ENCODE results near the gene HMMR. TPM values are rescaled to one million over a fixed set of nuclear protein-coding genes. Genes with fewer than 3 reads are reported as not detected.

The HMMR gene
- total and polyA plus RNA-seq, 2 experiments from 2014 or later, result 7.8 to 46.5 TPM

DNA sequence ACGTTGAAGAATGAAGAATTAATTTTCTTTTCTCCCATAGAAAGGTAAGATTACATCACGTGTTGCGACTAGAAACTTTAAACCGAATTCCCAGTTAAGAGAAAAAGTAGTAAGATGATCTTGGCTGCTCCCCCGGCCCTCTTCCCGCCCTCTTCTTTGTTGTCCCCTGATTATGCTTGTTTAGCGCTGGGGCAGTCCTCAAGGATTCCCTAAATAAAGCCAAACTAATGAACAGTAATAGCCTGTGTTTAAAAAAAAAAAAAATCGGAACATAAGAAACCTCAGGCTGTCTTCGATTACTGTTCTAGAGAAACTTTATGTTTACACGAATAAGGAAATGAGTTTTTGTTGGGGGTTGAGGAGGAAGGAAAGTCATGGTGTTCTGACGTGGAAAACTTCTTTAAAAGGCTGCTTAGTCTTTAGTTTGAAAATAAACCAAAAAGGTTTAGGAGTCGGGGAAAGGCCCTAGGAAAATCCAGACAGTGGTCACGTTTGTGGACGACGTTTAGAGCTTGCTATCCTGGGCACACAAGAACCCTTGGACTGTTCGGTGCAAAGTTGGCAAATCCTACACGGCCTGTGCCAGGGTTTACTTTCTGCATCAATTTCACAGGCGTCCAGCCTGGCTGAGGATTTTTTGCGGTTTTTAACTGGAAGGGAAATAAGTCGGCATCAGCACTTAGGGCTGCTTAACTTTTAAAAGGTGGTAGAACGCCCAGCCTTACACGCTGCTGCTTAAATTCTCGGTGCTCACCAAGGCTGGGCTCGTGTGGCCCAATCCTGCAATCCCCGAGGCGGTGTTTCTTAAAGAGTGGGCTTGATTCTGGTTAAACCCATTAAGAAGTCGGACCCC is 43.9 kb downstream of the HMMR start:
- peak; percentile 56 to 75 for DNase-seq (ENCODE audit: low read depth in 1 of 2, low spot score in 1 of 2)
- Histone ChIP-seq H3K36me3 (no peaks in the 10 kb centered on the region), H3K4me1 (ENCODE audit: low read depth) (peaks cover 7% of the 10 kb centered on the region), H3K9me3 (ENCODE audit: low read depth) (no peaks in the 10 kb centered on the region), H3K27ac (peak overlapping the region; percentile 94), H3K27me3 (no peaks in the 10 kb centered on the region), H3K4me3 (peak overlapping the region; percentile 85)
- TF ChIP-seq, protein P1, sequence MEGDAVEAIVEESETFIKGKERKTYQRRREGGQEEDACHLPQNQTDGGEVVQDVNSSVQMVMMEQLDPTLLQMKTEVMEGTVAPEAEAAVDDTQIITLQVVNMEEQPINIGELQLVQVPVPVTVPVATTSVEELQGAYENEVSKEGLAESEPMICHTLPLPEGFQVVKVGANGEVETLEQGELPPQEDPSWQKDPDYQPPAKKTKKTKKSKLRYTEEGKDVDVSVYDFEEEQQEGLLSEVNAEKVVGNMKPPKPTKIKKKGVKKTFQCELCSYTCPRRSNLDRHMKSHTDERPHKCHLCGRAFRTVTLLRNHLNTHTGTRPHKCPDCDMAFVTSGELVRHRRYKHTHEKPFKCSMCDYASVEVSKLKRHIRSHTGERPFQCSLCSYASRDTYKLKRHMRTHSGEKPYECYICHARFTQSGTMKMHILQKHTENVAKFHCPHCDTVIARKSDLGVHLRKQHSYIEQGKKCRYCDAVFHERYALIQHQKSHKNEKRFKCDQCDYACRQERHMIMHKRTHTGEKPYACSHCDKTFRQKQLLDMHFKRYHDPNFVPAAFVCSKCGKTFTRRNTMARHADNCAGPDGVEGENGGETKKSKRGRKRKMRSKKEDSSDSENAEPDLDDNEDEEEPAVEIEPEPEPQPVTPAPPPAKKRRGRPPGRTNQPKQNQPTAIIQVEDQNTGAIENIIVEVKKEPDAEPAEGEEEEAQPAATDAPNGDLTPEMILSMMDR (IDR thresholded peaks at IDR 0.05; ENCODE audit: low read depth, low read length), result no peak

DNA sequence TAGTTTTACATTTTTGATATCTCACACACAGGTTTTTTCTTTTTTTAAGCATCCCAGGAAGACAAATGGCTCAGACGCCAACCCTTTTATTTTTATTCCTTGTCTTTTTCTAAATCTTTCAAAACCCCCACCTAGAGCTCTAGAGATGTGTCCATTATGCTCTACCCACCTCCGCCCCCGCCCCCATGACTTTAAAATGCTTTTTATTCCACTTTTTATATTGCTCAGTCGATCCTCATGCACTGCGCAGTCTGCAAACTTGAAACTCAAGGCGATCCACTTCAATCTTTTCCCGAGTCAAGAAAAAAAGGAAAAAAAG is 44.6 kb downstream of the HMMR start:
- TF ChIP-seq, protein P1 (IDR thresholded peaks at IDR 0.05; ENCODE audit: low read depth, low read length), result no peak
- DNase-seq (ENCODE audit: low read depth in 1 of 2, low spot score in 1 of 2), result no peak
- no peaks in the 10 kb centered on the region for H3K36me3 ChIP-seq
- H3K27ac ChIP-seq, result peak overlapping the region; percentile 94
- H3K4me3 ChIP-seq, result peak overlapping the region; percentile 85
- H3K9me3 ChIP-seq (ENCODE audit: low read depth), result no peaks in the 10 kb centered on the region
- H3K27me3 ChIP-seq, result no peaks in the 10 kb centered on the region
- H3K4me1 ChIP-seq (ENCODE audit: low read depth), result peaks cover 7% of the 10 kb centered on the region

GRCh38 chr5:163505368-163506094 is 45.1 kb downstream of the HMMR start, which contains the start of gene MAT2B:
Gene MAT2B, plus strand, starts transcription at chr5:163505619. Its CDS starts 68 bp downstream, at chr5:163505687.
- Histone ChIP-seq H3K4me1 (ENCODE audit: low read depth) (peaks cover 7% of the 10 kb centered on the region), H3K36me3 (no peaks in the 10 kb centered on the region), H3K27me3 (no peaks in the 10 kb centered on the region), H3K27ac (peak within 1 kb of the TSS; percentile 94), H3K4me3 (peak within 1 kb of the TSS; percentile 85), H3K9me3 (ENCODE audit: low read depth) (no peaks in the 10 kb centered on the region)
- peak; percentile 97 to 99 for DNase-seq (ENCODE audit: low read depth in 1 of 2, low spot score in 1 of 2)
- TF ChIP-seq, protein P1 (IDR thresholded peaks at IDR 0.05; ENCODE audit: low read depth, low read length), result peak; percentile 39

DNA sequence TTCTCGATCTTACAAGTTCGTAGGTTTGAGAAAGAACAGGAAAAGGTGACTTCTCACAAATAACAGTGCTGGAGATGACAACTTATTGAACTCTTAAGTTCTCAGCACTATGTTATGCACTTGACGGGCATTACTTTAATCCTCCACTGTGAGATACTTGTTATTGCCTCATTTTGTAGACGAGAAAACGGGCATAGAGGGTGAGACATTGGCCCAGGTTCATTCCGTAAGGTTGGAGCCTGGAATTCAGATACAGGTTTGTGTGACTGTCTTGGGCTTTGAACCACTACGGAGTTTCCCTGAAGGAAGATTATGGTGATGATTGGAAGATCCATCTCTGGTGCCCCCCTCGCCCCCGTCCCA is 45.6 kb downstream of the HMMR start:
- DNase-seq (ENCODE audit: low read depth in 1 of 2, low spot score in 1 of 2), result no peak
- Histone ChIP-seq H3K27me3 (no peaks in the 10 kb centered on the region), H3K4me1 (ENCODE audit: low read depth) (peaks cover 7% of the 10 kb centered on the region), H3K36me3 (no peaks in the 10 kb centered on the region), H3K9me3 (ENCODE audit: low read depth) (no peaks in the 10 kb centered on the region), H3K4me3 (peak overlapping the region; percentile 85), H3K27ac (peak overlapping the region; percentile 94)
- TF ChIP-seq, protein P1 (IDR thresholded peaks at IDR 0.05; ENCODE audit: low read depth, low read length), result no peak

- no peak for DNase-seq (ENCODE audit: low read depth in 1 of 2, low spot score in 1 of 2)
- H3K4me1 ChIP-seq (ENCODE audit: low read depth), result peaks cover 7% of the 10 kb centered on the region
- peak overlapping the region; percentile 94 for H3K27ac ChIP-seq
- TF ChIP-seq, protein P1 (IDR thresholded peaks at IDR 0.05; ENCODE audit: low read depth, low read length), result no peak
- H3K9me3 ChIP-seq (ENCODE audit: low read depth), result no peaks in the 10 kb centered on the region
- no peaks in the 10 kb centered on the region for H3K27me3 ChIP-seq
- peaks cover under 1% of the 10 kb centered on the region for H3K36me3 ChIP-seq
- H3K4me3 ChIP-seq, result peak overlapping the region; percentile 85
Observed at GRCh38 chr5:163506726-163507125, 46.3 kb downstream of the HMMR start.
